Hematopoietic multipotent progenitor cell treated with erythropoietin and hydrocortisone succinate and interleukin-3 and kit ligand, for 6 days (in vitro differentiated cells): ENCODE data around the gene CTBP2.

ENCODE experiments used
- DNase-seq: peaks from one replicate; pipeline ENCODE4 v3.0.0-alpha.2; 2015

Gene CTBP2

GRCh38 chr10:125034675-125035074 lies 125.7 kb downstream of the CTBP2 start:
- DNase-seq, result no peak

DNA sequence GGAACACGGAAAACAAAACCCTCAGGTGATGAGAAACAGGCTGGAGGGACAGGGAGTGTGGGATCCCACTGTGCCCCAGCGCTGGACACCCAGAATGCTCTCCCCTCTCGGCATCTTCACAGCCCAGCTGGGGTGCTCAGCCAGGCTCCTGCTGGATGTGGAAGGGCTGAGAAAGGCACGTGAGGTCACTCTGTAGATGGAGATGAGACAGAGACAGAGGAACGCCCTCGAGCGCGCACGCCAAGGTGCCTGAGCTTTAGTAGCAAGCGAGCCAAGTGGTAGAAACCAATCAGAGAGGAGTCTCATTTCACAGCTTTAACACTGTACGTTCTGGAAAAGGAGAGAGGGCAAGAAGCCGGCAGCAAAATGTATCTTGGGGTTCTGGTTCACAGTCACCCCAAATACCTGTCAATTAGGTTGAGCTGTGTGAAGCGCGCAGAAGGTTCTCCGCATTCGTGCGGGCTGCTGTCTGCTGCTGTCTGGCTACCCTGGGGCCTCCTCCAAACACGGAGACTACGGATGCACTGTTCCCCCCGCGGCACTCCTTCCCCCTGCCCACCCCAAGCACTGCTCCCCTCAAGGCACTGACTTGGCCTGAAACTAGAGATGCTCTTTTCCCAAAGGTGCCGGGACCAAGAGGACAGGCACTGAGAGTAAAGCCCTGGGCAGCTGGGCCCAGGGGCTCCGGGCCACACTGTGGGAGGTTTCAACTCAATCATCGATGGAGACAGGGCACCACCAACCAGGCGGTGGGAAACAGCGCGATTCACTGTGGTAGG lies 127.0 kb downstream of the CTBP2 start:
- no peak for DNase-seq

- DNase-seq, result no peak
Observed at GRCh38 chr10:125032474-125033020, 127.8 kb downstream of the CTBP2 start.

DNA sequence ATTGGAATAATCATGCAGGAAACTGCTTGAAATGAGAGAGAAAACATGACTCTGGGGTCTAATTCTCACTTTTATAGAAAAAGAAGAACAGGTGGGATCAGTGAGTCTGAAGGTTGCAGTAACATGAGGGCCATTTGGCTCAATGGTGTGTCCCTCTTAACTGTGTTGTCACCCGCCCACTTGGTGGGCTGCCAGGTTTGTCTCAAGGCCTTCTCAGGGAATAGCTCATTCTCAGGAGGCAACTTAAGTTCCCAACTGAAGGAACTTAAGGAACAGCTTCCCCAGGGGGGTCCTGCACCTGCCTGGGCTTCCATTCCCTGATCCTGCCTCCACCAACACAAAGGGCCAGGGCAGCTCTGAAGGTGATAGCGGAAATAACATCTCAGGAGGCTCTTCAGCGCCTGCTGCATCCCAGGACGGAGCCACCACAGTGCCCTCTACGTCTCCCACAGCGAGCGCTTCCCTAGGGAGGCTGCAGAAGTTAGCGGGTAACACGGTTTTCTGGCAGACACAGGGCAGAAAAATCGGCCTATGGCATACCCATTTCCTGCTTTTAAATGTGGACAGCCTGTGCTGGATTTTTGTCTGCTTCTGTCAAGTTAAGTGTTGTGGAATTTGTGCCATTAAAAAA lies 129.7 kb downstream of the CTBP2 start:
- DNase-seq, result no peak

- no peak for DNase-seq
Observed at GRCh38 chr10:125029584-125030242, 130.7 kb downstream of the CTBP2 start.

DNA sequence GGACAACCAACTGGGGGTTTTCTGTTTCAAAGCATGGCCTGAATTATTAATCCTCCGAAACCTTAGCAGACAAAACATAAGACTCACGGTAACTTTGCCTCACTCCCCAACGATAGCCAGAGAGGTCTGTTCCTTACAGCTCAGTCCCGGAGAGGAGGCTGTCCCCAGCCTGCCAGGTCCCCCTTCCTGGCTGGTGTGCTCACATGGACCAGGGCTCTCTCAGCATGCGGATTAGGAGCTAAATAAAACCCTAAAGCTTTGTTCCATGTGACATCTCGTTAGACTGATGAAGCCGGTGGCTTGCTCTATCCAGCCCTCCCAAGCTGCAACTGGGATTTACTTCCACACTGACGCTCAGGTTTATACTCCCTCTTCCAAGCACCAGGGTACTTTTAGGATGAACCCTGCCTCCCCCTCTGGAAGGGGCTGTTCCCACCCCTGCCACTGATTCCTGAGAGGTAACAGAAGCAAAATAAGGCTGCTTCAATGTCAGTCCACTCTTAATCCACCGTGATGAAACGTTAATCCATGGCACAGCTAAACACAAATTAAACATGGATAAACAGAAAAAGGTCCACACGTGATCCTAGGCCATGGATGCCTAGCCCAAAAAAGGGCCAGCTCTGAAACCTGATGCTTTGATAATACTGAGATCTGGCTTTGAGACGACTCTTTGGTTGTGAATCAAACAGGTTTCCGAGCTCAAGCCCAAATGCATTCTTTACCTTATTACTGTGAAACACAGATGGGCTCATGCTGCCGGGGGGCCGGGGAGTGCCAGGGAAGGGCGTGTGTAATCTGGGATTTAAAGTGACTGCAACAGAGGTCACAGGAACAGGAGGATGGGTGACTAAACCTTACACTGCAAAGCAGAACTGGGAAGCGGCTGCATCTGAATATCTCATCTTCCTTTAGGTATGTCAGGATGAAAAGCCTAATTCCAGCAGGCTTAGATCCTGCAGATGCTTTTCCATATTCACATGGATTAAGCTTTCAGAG lies 132.2 kb downstream of the CTBP2 start:
- DNase-seq, result no peak

DNA sequence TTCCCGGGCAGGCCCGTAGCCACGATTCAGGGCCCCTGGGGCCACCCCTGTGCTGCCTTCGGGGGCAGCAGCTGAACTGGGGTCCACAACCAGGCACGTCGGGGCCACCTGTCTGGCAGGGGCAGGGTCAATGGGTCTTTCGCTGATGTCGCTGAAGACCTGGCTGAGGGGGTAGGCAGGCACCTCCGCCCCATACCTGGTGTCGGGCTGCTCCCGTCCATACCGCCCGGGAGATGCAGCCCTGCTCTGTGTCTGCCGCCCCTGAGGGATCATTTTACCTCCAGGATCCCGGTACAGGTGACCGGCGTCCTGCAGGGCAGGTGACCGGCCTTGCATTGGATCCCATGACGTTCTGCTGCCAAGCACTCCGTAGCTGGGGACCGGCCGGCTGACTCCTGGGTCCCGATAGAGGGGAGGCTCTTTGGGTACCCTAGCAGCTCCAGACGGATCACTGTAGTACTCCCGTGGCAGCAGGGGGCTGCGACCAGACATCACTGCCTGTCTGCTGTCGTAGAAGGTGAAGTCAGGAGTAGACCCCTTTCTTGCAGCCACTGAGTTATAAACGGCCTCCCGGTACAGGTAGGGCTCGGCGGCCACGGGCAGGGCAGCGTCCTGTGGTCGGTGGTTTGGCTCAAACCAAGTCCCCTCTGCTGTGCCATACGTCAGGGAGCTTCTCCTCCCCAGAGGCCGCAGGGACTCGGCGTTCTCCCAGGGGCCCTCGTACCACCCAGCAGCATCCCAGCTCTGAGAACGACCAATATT lies 133.2 kb downstream of the CTBP2 start:
- DNase-seq, result no peak

DNA sequence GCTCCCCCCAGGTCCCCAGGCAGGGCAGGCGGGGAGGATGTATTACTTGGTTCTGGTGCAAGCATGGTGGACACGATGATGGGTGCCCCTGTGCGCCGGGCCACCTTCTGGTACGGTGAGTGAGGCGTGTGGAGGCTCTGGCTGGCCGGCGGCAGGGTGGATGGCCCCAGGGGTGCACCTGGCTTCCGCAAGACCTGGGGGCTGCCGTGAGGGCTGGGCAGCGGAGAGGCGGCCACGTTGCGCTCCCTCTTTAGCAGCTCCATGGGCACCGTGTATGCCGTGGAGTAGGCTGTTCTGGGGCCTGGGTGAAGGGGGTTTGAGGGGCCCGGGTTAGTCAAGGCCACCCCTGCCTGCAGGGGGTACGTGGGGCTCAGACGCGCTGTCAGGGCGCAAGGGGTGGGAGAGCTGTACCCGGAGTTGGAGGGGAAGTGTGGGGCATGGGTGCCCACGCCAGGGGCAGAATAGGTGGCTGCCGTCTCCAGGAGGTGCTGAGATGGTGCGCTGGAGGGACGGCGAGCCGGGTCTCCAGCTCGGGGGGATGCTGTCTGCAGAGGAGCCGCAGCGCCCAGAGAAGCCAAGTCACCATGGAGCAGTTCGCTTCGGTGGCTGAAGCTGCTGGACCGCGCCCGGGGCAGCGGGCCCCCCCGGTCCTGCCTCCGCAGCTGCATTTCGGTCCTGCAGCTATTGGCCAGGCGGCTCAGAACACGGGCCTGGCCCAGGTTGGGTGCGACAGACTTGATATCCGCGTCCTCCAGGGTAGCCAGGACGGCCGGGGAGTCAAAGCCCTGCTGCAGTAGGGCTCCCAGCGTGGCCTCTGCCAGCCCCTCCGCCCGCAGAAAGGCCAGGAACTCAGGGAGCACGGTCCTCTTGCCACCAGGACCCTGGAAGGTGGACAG lies 134.1 kb downstream of the CTBP2 start:
- no peak for DNase-seq

- no peak for DNase-seq
Observed at GRCh38 chr10:125025341-125025740, 135.0 kb downstream of the CTBP2 start.

GRCh38 chr10:125024497-125025234 lies 135.7 kb downstream of the CTBP2 start:
- DNase-seq, result no peak

GRCh38 chr10:125023862-125024496 lies 136.4 kb downstream of the CTBP2 start:
- DNase-seq, result no peak

- no peak for DNase-seq
Observed at GRCh38 chr10:125023255-125023654, 137.1 kb downstream of the CTBP2 start.

DNA sequence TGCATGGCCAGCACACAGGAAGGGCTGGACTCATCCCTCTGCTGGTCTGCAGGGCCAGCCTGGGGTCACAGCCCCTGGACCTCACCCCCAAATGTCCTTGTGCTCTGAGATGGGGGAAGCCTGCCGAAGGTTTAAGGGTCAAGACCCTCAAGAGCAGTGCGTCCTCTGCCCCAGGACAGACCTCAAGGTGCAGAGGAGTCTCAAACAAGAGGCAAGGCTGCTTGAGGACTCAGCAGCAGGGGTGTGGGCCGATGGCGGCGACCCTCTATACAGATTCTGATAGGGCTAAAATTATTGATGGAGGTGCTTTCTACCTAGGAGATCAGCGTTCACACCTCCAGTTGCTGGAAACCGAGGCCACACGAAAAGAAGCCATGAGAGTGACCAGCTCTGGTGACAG lies 137.7 kb downstream of the CTBP2 start:
- DNase-seq, result no peak

GRCh38 chr10:125021686-125022344 lies 138.5 kb downstream of the CTBP2 start:
- DNase-seq, result no peak

DNA sequence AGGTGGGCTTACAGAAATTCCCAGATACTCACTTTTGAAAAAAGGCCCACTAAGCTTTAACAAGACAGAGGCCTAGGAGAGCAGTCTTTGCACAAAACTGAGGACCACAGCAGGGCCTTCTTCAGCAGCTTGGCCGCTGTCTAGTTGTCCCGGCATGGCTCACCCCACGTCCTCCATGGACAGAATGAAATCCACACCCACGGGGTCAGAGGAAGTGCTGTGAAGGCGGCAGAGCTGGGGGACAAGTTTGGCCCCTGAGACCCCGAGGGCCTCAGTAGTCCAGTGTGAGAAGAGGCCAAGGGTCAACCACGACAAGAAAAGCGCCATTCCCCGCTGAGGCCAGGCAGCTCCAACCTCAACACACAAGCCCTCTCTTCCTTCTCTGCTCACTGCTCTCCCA lies 139.5 kb downstream of the CTBP2 start:
- no peak for DNase-seq

GRCh38 chr10:125020386-125020785 lies 140.0 kb downstream of the CTBP2 start:
- DNase-seq, result no peak

GRCh38 chr10:125018576-125019143 lies 141.7 kb downstream of the CTBP2 start:
- no peak for DNase-seq

GRCh38 chr10:125017547-125018298 lies 142.6 kb downstream of the CTBP2 start:
- no peak for DNase-seq
